Esophagus muscularis mucosa (tissue), 4 donors: ENCODE results near the gene THEMIS.

Experiments used
- EP300 ChIP-seq: sonication (generic); formaldehyde crosslinking; IDR thresholded peaks from one replicate; pipeline ENCODE4 v1.6.1; 2017; ENCODE audit warnings: antibody characterized with exemption
- POLR2A ChIP-seq: fragments of 450-650 bp; IDR thresholded peaks from one replicate; pipeline ENCODE4 v1.6.1; 2017; ENCODE audit warnings: antibody characterized with exemption, moderate library complexity, mild to moderate bottlenecking, low read depth
- POLR2AphosphoS5 ChIP-seq, 2 donors: sonication (generic); formaldehyde crosslinking; IDR thresholded peaks; one replicate each; pipeline ENCODE4 v1.6.1; 2017; ENCODE audit warnings: antibody characterized with exemption in 2 of 2
- TF ChIP-seq, protein P1 (sequence below), 3 experiments: fragments of 200-600 bp in 2 of 3; fragments of 450-650 bp in 1 of 3; sonication (generic) in 2 of 3; IDR thresholded peaks; one replicate each; pipeline ENCODE4 v1.5.1; 2017 to 2019; ENCODE audit warnings: antibody characterized with exemption in 3 of 3, mild to moderate bottlenecking in 2 of 3, moderate library complexity in 1 of 3

DNA sequence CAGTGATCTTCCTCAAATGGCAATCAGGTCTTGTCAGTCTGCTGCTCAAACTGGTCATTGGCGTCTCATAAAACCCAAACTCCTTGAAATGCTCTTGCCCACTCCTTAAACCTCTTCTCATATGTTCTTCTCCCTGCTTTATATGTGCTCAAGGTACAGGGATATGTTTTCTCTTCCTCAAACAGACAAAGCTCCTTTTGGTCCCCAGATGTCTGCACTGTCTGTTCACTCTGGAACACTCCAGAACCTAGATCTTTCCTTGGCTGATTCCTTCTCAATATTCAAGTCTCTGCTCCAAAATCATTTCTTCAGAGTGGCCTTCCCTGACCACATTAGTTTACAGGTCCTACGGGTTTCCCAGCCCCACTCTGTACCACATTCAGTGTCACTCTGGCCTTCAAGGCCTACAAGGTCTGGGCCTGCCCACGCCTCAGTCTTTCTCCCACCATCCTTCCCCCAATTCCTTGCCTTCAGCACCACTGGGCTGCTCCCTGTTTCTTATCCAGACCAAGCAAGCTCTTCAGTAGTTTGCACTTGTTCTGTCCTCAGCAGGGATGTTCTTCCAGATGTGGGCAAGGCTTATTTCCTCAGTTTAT is 9.0 kb downstream of the THEMIS start:
- TF ChIP-seq, protein P1, sequence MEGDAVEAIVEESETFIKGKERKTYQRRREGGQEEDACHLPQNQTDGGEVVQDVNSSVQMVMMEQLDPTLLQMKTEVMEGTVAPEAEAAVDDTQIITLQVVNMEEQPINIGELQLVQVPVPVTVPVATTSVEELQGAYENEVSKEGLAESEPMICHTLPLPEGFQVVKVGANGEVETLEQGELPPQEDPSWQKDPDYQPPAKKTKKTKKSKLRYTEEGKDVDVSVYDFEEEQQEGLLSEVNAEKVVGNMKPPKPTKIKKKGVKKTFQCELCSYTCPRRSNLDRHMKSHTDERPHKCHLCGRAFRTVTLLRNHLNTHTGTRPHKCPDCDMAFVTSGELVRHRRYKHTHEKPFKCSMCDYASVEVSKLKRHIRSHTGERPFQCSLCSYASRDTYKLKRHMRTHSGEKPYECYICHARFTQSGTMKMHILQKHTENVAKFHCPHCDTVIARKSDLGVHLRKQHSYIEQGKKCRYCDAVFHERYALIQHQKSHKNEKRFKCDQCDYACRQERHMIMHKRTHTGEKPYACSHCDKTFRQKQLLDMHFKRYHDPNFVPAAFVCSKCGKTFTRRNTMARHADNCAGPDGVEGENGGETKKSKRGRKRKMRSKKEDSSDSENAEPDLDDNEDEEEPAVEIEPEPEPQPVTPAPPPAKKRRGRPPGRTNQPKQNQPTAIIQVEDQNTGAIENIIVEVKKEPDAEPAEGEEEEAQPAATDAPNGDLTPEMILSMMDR (IDR thresholded peaks at IDR 0.05) = no peak
- TF ChIP-seq EP300 = no peak
- no peak for TF ChIP-seq POLR2AphosphoS5 (IDR thresholded peaks at IDR 0.05)
- TF ChIP-seq POLR2A = no peak
